IPS DF 4.7 (cell line): ENCODE data around the gene SPI1.

Experiments used
- DNase-seq: peaks from one replicate; pipeline ENCODE4 v3.0.0-alpha.2; 2013; ENCODE audit warnings: low spot score; ENCODE audit errors: extremely low read depth

The SPI1 gene

DNA sequence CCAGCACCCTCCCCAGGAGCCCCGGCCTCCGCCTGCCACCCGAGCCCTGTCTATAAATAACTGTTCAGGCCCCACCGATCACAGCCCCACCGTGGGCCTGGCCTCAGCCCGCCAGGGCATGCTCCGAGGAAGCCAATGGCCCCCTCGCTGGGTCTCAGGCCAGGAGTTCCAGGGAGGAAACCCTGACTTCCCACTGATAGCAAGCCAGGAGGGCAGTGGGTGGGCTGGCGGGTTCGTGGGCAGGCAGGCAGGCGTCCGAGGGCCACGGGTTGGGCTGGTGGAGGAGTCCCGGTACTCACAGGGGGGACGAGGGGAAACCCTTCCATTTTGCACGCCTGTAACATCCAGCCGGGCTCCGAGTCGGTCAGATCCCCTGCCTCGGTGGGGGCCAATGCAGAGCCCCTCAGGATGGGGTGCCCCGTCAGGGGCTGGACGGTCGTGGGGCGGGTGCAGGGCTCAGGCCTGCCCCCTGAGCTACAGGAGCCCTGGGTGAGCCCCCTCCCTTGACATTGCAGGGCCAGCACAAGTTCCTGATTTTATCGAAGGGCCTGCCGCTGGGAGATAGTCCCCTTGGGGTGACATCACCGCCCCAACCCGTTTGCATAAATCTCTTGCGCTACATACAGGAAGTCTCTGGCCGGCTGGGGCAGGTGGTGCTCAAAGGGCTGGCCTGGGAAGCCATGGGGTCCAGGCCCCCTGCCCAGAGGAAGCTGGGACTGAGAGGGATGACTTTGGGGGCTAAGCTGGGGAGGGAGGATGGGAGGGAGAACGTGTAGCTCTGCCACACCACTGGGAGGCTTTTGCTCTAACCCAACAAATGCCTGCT lies at the start of gene SPI1:
TSS of gene SPI1 (minus strand) at position 538 of the 826 bp plus-strand sequence. CDS start at position 344, 194 bp downstream.
- DNase-seq: no peak

DNA sequence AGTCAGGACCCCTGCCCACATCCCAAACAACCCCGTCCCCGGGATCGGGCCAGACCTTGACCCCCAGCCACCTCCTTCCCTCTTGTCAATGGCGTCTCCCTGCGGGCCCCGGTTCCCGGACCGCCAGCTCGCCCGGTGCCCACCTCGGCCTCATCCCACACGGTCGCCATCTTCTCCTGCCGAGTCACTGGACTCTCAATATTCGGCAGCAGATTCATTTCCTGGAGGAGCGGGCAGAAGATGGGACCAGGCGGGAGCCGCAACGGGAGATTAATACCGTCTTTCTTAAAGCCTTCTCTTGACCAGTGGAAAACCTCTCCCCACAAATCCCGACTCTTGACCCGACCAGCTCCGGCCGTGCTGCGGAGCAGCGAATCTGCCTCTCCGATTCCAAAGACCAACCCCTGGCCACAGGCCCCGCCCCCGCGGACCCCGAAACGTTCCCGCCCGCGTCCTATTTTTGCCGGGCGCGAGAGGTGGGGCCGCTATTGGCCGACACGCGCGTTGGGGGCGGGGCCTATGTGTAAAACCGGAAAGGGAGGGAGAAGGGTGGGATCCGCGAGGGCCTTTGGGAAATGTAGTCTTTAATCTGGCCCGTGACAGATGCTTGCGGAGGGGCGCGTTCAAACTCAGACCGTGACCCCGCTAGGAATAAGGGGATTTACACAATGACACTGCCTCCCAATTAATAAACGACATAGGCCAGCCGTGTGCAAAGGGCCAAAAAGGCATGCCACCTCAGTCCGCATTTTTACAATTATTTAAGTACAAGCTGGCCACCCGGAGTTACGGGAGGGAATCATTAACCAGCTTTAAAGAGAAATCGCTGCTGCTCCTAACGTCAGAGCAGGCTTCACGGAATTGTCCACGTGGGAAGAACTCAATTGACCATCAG lies 48.0 kb upstream of the SPI1 start, which contains the start of gene PSMC3:
TSS of gene PSMC3 (minus strand) at position 378 of the 895 bp plus-strand sequence. CDS start at position 218, 160 bp downstream.
- no peak for DNase-seq

DNA sequence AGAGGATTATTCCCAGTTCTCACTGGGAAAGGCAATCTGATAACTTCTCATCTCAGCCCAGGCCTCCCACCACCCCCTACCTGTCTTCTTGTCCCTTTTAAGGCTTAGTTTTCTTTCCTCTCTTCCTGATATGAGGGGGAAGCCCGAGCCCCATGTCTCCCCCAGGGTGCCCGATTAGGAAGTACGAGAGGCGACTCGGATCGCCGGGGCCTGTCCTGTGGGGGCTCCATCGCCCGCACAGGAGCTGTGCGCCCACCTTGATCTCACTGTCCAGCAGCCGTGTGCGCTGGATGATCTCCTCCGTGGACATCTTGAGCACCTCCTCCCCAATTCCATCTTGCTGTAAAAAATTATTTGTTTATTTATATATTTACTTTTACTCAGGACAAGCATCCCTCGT lies 47.3 kb upstream of the SPI1 start:
- DNase-seq: no peak

DNA sequence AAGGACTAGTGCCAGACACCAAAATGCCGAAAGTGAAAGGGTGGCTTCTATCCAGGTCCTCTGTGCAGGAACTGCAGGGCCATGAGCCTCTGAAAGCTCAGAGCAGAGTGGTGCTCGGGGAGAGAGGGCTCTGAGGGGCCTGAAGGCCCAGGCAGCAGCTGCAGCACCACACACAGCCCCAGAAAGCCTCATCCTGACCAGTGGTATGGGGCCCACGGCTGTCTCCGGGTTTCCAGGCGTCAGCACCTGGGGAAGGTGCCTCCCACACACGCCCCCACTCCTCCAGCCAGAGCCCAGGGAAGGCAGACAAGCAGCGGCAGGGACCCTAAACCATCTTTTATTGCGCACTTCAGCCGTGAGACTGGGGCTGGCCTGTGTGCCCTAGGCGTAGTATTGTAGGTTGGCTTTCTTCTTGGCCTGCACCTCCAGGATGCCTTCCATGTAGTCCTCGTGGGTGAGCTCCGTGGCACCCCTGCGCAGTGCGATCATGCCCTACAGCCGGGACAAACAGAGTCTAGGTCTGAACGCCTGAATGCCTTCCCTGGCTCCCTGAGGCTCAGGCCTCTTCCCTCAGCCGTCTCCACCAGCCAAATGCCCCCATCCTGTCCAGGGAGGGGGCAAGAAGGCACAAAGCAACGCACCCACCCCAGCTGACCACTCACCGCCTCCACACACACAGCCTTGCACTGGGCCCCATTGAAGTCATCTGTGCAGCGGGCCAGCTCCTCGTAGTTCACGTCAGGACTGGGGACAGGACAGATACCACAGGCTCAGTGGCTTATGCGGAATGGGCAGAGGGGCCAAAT lies 40.3 kb upstream of the SPI1 start:
- no peak for DNase-seq

DNA sequence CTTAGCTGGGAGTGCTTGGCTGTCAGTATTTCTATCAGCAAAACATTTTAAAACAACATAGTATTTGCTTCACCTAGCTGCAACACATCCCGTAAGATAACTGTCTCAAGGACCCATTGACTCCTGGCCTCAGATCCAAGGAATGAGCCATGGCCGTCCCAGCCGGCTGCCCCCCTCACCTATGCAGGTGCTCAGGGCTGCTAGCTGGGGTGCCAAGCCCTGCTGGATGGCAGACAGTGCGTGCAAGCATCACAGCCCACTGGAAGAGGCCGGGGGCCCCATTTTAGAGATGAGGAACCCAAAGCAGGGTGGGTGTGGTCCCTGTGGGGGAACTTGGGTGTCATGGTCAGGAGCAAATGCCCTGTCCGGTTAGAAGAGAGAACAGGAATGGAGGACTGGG lies 39.4 kb upstream of the SPI1 start:
- DNase-seq: no peak

DNA sequence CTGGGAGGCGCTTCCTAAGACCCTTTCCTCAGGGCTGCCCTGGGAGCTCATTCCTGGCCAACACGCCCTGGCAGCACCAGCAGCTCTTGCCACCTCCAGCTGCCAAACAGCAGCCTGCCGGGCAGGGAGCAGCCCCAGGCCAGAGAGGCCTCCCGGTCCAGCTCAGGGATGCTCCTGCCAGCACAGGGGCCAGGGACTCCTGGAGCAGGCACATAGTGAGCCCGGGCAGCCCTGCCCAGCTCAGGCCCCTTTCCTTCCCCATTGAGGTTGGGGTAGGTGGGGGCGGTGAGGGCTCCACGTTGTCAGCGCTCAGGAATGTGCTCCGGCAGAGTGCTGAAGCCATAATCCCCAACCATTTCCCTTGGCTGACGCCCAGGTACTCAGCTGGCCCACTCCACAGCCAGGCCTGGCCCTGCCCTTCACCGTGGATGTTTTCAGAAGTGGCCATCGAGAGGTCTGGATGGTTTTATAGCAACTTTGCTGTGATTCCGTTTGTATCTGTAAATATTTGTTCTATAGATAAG lies 37.7 kb upstream of the SPI1 start:
- no peak for DNase-seq

DNA sequence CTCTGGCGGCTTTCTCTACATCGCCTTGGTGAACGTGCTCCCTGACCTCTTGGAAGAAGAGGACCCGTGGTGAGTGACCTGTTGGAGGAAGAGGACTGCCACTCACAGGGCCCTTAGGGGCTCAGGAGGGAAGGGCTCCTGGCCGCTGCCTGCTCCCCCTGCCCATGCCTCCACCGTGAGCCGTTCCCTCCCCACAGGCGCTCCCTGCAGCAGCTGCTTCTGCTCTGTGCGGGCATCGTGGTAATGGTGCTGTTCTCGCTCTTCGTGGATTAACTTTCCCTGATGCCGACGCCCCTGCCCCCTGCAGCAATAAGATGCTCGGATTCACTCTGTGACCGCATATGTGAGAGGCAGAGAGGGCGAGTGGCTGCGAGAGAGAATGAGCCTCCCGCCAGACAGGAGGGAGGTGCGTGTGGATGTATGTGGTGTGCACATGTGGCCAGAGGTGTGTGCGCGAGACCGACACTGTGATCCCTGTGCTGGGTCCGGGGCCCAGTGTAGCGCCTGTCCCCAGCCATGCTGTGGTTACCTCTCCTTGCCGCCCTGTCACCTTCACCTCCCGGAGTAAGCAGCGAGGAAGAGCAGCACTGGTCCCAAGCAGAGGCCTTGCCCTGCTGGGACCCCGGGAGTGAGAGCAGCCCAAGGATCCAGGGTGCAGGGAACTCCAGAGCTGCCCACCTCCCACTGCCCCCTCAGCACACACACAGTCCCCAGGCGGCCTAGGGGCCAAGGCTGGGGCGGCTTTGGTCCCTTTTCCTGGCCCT lies 36.9 kb upstream of the SPI1 start:
- DNase-seq: no peak

DNA sequence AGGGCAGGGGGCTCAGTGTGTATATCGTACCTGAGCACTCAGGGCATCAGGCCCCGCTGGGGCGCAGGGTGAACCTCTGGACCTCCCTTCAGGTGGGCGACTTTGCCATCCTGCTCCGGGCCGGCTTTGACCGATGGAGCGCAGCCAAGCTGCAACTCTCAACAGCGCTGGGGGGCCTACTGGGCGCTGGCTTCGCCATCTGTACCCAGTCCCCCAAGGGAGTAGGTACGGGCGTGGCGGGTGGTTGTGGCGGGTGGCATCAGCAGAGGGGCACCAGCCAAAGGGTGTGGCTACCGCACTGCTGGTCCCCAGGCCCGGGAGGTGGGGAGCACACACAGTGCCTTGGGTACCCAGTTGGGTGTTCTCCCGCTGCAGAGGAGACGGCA lies 36.3 kb upstream of the SPI1 start:
- DNase-seq: no peak

DNA sequence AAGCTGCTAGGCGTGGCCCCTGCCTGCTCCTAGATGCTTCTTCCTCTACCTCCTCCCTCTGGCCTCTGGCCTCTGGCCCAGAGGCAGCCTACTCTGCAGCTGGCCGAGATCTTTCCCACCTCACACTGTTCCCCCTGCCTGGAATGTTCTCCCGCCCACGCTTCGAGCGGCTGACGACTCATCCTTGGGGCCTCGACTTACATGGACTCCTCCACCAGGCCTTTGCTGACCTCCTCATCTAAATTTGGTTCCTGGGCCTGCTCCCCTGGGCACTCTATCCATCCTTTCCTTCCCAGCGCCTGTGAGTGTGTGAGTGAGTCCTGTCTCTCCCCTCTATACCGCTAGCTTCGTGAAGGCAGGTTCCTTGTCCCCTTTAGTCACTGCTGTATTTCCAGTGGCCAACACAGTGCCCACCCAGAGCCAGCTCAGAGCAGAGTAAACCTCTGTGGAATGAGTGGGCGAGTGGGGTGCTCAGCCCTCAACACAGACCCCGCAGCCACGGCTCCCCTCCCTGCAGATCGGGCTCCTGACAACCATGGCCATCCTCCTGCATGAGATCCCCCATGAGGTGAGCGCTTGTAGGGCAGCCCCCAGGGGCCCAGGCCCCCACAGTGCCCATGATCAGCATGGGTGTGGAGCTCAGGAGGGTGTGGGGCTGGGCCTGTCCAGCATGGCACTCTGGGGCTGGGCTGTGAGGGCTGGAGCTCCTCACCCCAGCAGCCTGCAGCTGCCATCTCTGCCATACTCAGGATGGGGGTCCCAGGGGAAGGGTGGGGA lies 35.7 kb upstream of the SPI1 start:
- DNase-seq: no peak

DNA sequence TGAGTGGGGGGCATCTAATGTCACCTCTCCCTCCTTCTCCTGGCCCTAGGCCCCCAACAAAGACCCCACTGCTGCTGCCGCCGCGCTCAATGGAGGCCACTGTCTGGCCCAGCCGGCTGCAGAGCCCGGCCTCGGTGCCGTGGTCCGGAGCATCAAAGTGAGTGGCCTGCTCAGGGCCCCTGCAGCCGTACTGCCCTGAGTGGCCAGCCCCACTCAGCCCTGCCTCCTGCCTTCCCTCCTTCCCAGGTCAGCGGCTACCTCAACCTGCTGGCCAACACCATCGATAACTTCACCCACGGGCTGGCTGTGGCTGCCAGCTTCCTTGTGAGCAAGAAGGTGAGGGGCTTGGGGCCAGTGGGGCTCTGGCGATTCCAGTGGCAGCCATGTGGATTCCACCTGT lies 35.0 kb upstream of the SPI1 start:
- no peak for DNase-seq

DNA sequence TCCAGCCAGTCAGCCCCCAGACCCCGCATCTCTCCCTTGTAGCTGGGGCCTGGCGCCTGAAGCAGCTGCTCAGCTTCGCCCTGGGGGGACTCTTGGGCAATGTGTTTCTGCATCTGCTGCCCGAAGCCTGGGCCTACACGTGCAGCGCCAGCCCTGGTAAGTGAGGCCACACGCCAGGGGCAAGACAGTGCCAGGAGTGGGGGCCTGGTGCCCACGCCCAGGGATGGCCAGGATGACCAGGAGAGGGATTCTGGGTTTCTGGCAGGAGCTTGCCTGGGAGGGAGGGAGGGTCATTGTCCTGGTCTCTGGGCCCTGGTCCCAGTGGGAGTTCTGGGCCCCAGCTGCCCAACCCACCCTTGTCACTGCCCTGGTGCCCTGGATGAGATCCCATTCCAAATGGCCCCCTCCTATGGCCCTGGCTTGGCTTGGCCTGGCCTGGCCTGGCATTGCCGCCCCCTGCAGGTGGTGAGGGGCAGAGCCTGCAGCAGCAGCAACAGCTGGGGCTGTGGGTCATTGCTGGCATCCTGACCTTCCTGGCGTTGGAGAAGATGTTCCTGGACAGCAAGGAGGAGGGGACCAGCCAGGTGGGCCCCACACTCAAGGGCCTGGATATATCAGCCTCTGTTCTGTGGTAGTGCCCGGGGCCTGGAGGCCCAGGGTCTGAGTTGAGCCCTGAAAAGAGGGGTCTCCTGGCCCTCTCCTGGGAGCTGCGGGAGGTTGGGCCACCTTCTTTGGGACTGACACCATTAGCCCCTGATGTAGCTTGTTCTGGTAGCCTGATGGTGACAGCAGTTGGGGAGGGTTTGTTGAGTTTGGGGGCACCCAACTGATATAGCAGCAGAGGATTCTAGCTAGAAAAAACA lies 33.8 kb upstream of the SPI1 start:
- DNase-seq: no peak

DNA sequence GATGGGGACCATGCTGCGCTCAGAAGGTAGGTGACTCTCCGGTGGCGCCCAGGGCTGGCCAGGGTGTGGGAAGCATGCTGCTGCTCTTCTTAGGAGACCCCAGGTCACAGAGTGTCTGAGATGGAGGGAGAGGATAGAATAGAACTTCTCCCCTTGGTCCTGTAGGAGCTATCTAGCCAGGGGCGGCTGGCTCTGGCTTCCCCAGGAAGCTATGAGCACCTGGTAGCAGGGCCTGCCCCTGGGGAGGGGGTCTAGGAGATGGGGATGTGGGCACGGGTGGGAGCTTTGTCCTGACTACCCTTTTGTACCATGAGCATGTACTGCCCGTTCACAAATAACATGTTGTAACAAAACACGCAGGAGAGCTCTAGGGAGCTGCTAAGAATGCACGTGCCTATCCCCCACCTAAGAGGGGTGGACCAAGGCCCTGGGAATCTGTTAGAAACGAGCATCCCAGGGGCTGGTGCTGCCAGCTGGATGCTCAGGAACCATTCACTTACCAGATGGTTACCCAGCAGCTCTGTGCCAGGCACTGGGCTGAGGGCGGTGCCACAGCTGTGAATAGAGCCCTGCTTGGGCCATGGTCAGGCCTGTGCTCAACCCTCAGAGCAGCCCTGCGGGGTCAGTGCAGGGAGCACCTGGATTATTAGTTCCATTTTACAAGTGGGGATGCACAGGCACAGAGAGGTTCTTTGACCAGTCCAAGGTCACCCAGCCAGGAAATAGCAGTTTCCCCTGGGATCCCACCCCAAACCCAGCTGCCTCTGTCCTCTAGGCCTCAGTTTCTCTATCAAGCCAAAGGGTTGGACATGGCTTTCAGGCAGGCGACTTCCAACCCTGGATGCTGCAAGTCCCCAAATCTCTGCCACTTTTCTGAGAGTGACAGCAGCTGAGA lies 32.3 kb upstream of the SPI1 start:
- DNase-seq: no peak

DNA sequence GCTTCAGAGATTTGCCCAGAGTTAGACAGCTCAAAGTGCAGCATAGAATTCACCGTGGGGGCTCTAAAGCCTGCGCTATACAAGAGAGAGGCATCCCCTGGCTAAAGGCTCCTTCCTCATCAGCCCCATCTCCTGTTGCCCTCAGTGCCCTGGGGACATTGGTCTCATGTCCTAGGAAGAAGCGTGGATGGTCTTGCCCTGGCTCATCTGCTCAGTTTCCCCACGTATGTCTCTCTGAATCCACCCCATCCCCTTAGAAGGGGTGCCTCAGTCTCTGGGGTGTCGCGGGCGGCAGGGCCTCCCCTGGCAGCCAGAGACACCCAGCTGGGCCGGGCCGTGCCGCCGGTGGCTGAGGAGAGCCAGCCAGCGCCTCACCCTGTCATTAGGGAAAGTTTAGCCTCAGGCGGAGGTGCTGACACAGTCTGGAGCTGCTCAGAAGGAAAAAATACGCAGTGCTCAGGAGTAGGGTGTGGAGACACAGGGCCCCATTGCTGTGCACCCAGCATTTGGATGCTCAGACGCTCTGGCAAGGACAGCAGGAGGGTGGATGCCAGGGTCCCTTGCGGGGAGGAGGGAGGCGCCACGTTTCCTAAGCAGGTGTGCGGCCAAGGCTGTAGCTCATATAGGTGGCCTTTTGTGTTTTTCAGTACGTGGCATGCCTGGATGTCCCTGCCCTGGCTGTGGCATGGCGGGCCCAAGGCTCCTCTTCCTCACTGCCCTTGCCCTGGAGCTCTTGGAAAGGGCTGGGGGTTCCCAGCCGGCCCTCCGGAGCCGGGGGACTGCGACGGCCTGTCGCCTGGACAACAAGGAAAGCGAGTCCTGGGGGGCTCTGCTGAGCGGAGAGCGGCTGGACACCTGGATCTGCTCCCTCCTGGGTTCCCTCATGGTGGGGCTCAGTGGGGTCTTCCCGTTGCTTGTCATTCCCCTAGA lies 31.4 kb upstream of the SPI1 start:
- no peak for DNase-seq

DNA sequence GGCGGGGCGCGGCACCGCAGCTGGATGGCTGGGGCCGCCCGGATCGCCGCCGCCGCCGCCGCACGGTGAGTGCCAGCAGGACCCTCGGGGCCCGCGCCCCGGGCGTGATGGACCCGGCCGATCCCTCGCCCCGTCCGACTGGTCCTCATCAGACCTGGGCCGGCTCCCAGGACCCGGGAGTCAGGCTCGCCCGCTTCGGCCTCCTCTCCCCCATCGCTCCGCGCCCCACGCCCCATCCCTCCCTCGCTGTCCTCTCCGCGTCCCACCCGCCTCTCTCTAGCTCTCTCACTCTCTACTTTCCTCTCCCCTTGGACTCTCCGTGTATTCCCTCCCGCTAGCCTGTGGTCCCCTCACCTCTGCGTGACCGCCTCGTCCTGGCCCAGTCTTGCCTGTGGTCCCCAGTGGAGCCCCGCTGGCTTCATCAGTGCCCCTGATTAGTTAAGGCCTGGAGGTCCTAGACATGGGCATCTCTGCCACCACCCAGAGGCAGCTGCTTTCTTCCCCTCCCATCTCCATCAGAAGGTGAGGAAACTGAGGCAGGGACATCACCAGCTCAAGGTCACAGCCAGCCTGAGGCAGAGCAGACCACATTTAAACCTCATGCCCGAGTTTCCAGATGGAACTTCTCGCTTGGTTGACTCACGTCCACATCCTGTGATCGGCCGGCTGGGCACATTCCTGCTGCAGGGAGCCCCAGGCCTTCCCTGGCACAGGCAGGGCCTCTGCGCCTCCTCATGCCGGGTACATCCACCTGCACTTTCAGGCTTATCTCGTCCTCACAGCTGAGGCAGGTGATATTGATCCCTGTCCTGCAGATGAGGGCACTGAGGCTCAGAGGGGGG lies 30.5 kb upstream of the SPI1 start:
- DNase-seq: no peak

DNA sequence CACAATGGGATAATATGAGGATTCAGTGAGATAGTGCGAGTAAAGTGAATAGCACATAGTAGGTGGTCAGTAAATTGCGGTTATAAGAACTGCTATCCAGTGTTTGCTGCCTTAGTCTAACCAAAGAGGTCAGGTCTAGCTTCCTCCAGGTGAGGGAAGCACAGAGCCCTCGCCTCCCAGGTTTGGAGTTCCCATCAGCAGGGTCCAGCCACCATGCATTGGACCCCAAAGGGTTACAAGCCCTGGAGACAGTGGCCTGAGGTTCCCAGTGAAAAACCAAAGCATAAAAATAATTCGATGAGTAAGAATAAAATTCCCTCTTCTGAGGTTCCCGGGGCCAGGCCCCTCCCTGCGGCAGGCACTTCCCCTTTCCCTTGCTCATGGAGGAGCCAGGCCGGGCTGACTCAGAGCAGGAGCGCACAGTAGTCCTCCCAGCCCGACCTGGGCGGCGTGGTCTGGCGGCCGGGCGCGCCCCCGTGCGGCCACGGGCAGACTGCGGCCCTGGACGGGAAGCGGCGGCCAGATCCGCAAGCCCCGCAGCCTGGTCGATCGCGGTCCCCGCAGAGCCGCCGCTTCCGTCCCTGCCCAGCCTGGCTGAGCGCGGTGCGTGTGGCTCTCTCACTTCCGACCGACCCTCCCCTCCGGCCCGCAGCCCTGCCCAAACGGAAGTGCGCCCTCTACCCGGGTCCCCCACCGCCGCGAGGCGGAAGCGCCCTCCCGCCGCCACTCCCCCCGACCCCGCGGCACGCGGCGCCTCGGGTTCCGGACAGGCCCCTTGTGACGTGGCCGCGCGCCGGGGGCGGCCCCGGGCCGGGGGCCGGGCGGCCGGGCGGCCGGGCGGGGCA lies 29.6 kb upstream of the SPI1 start, which contains the start of gene SLC39A13:
TSS of gene SLC39A13 (plus strand) at position 845 of the 845 bp plus-strand sequence. CDS start 1,505 bp downstream, outside the sequence.
- no peak for DNase-seq
